HG03108 (cell line): ENCODE data around the gene BLOC1S5.
"Not testable (repeated sequence)": the region's sequence is repeated elsewhere in the genome, so short reads cannot be mapped to it uniquely, and the experiment has no call there.

ENCODE experiments used
- ATAC-seq: cut with Tn5 transposase; IDR thresholded peaks from one replicate; pipeline ENCODE4 v1.9.1; 2021; ENCODE audit warnings: moderate library complexity; ENCODE audit not compliant: unreplicated experiment

Gene BLOC1S5

DNA sequence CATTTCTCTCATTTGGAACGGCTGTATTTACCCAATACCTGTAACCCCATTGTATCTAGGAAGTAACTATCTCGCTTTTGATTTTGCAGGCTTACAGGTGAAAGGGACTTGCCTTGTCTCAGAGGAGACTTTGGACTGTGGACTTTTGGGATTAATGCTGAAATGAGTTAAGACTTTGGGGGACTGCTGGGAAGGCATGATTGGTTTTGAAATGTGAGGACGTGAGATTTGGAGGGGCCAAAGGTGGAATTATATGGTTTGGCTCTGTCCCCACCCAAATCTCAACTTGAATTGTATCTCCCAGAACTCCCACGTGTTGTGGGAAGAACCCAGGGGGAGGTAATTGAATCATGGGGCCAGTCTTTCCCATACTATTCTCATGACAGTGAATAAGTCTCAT, 18.4 kb downstream of the BLOC1S5 start:
- not testable (repeated sequence) for ATAC-seq

- no peak for ATAC-seq
These were observed 21.0 kb downstream of the BLOC1S5 start for GRCh38 chr6:8043221-8043620.

GRCh38 chr6:8041913-8042583, 22.1 kb downstream of the BLOC1S5 start:
- ATAC-seq = no peak

GRCh38 chr6:8034107-8034506, 30.1 kb downstream of the BLOC1S5 start:
- ATAC-seq = not testable (repeated sequence)

GRCh38 chr6:8030920-8031319, 33.3 kb downstream of the BLOC1S5 start:
- no peak for ATAC-seq

- ATAC-seq = no peak
These were observed 34.8 kb downstream of the BLOC1S5 start for GRCh38 chr6:8029243-8029870.

DNA sequence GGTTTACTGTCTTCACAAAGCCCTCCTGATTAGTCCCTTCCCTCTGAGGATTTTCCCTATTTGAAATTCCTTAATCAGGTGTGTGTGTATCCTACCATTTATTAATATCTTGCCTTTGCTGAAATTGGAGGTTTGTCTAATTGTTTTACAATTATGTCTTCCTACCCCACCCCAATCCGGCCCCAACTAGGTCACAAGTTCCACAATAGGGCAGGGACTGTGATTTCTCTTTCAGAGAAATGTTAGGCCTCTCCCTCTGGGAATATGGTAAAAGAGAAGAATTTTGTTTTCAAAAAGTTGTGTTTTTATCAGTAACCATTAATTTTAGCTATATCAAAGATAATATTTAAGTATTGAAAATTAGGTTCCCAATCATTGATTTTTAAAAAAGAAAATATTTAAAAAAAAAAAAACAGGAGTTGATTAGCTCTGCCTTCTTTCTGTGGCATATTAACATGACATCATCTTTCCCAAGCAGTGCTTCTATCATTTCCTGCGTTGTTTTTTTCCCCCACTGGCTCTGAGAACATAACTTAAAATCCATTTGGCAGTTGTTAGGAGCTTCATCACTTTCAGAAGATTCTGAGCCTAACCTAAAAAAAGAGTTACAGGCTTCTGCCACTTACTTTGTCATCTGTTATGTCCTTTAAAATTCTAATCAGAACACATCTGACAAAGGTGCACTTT, 36.1 kb downstream of the BLOC1S5 start:
- no peak for ATAC-seq

DNA sequence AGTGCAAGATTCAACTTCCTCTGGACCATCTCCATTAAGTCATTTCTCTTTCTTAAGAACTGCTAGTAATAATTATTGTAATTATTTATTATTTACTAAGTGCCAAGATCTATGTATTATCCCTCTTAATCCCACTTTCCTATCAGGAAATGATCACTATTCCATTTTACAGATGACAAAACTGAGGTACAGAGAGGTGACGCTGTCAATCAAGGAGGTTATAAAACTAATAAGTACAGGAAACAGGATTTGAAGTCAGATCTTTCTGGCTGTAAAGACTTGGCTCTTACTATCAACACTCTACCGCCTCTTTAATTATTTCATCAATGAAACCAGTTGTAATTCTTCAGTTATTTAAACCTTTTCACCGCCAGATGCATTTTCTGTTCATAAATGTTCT, 37.4 kb downstream of the BLOC1S5 start:
- no peak for ATAC-seq

DNA sequence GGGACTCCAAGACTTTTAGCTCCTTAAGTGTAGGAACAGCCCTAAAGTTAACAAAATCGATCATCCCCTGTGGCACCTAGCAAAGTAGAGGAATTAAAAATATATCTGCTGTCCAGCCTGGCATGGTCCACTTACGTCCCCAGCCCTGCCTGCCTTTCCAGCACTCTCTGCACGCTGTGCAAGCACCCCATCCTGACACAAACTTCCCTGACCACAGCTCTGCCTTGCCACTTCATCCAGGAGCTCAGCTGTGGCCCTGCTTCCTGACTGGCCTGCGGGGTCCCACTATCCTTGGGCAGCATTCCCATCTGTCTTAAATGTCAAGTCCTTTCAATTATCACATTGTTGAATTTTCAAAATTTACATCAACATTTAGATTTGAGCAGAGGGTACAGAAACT, 39.0 kb downstream of the BLOC1S5 start:
- ATAC-seq = no peak

GRCh38 chr6:8023638-8024037, 40.6 kb downstream of the BLOC1S5 start:
- ATAC-seq = no peak

DNA sequence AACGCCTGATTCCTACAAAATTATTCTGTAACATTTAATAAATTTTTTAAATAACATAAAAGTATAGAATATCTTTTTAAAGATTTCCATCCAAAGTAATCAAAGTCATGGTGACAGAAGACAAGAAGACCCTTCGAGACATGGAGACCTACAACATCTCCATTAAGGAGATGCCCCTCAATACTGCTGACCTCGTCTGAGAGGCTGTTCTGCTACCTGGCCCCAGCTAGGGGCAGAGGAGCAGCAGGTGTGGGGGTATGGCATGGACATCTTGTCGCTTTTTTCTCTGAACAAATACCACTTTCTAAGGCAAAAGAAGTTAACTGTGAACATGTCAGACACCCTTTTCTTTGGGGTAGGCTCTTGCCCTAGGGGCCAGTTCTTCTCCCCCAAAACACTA, 44.1 kb downstream of the BLOC1S5 start:
- ATAC-seq = no peak

GRCh38 chr6:8017705-8018104, 46.5 kb downstream of the BLOC1S5 start:
- ATAC-seq = peak; percentile 22

DNA sequence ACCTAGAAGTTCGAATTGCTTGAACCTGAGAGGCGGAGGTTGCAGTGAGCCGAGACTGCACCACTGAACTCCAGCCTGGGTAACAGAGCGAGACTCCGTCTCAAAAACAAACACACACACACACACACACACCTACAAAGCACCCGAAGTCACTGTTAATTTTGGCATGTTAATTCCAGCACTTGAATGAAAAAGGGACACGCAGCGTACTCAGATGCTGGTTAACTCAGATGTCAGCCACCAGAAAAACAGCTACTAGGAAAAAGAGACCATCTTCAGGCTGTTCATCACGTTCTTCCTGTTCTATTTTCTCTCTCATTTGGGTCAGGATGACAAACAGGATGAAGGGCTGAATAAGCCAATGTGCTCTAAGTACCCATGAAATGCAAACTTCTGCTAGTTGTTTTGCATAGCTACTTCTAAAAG, 46.9 kb downstream of the BLOC1S5 start:
- ATAC-seq = peak; percentile 94

GRCh38 chr6:8014947-8015346, 49.2 kb downstream of the BLOC1S5 start:
- ATAC-seq = no peak

DNA sequence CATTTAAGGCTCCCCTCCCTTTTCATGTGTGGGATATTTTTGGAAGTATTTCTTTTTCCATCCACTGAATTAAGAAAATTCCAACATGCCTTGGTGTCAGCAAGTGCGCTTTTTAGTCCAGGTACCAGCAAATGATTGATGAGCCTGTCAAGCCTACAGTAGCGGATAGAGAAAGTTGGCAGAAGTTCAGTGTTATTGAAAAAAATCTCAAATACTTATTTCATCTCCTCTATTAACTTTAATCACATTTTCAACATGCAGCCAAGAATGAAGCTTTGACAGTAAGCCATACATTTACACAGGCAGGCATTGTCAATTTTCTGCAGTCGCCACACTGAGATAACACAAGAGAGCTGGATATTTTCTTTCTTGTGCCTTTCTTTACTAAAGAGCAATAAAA, 50.4 kb downstream of the BLOC1S5 start:
- no peak for ATAC-seq

DNA sequence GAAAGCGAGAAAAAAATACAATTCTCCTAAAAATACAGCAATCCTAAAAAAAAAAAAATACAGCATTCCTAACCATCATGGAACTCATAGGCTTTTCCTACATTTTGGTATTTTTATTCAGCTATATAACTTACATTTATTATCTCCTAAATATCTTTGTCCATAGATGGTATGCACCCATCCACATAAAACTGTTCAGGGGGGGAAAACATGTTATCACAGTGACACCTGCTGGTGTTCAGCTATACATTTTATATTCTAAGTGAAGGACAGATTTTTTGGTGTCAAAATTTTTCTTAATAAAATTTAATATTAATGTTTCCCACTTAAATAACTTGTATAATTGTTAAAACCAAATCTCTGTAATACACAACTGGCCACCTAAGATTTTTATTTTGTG, 58.0 kb downstream of the BLOC1S5 start:
- no peak for ATAC-seq

GRCh38 chr6:8005136-8005535, 59.1 kb downstream of the BLOC1S5 start:
- ATAC-seq = no peak

GRCh38 chr6:8000636-8001035, 63.6 kb downstream of the BLOC1S5 start:
- no peak for ATAC-seq

DNA sequence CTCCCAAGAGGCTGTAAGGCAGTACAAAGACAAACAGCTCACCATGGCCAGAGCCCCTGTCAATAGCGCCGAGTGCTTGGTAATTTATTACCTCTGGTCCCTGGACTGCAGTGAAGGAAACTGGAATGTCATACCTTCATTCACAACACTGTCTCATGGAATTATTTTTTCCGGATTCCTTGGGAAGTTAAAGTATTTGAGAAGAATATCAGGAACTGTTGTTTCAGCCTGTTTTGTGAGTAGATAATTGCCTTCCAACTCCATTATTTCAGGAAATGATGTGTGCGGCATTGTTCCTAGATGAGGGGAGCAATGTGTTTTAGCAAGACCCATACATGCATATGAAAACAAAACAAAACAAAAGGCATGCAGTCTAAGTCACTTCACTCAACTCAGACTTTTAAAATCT, 64.0 kb downstream of the BLOC1S5 start:
- ATAC-seq = no peak

DNA sequence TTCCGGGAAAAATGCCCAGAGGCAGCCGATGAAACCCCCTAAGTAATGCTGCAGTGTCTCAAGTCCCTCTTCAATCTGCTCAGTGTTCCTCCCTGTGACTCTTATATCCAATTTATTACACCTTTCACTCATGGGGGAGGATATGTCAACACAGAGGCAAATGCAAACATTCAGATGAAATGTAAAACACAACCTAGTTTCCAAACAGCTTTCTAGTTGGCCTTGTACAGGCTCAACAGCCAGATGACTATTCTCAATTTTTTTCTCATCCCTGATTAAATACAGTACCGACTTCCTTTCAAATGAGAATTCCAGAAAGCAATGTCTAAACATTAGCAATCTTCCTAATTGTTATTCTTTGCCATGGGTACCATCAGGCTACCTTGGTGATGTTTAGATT, 65.0 kb downstream of the BLOC1S5 start:
- ATAC-seq = no peak

GRCh38 chr6:7998103-7998725, 66.0 kb downstream of the BLOC1S5 start:
- no peak for ATAC-seq

DNA sequence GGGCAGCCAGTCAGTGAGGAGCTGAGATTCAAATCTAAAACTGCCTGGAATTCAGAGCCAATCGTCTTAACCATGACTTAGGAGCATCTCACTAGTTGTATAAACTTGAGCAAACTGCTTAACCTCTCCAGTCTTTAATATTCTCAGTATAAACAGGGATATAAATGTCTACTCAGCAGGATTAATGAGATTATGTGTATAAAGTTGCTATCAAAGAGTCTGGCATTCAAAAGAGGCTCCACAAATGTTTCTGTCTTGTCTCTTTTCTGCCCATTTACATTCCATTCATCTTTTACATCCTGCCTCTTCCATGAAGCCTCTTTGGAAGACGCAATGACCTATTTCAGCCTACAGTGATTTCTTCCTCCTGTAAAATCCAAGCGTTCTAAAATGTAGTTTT, 66.9 kb downstream of the BLOC1S5 start:
- ATAC-seq = no peak
